OCI-LY1 (cell line): ENCODE data around the gene STAB1.

Experiments used
- H2AFZ ChIP-seq: fragments of 200-600 bp; sonication (generic), shearing (Covaris generic); 2 replicates; pipeline ENCODE4 v1.6.0; 2014; ENCODE audit warnings: antibody characterized with exemption, mild to moderate bottlenecking, low read length
- H3F3A ChIP-seq: fragments of 200-600 bp; sonication (generic), shearing (Covaris generic); 2 replicates; pipeline ENCODE4 v1.6.0; 2014; ENCODE audit warnings: mild to moderate bottlenecking, antibody characterized with exemption, low read length, moderate library complexity; ENCODE audit not compliant: insufficient read depth
- H3K27ac ChIP-seq: fragments of 200-600 bp; sonication (generic); 2 replicates; pipeline ENCODE4 v1.5.1; 2014; ENCODE audit warnings: low read length, mixed run types, mild to moderate bottlenecking, low read depth; ENCODE audit not compliant: poor library complexity, severe bottlenecking
- H3K27me3 ChIP-seq: fragments of 200-600 bp; sonication (generic); 2 replicates; pipeline ENCODE4 v1.6.0; 2014; ENCODE audit warnings: antibody characterized with exemption, mild to moderate bottlenecking, low read length, moderate library complexity; ENCODE audit not compliant: insufficient read depth
- H3K36me3 ChIP-seq: fragments of 200-600 bp; sonication (generic); 2 replicates; pipeline ENCODE4 v1.6.1; 2014; ENCODE audit warnings: mild to moderate bottlenecking, antibody characterized with exemption, low read length, moderate library complexity, mixed read lengths; ENCODE audit not compliant: insufficient read depth
- H3K4me1 ChIP-seq: fragments of 200-600 bp; sonication (generic); 2 replicates; pipeline ENCODE4 v1.5.1; 2014; ENCODE audit warnings: mild to moderate bottlenecking, low read length, moderate library complexity; ENCODE audit not compliant: insufficient read depth, severe bottlenecking
- H3K4me2 ChIP-seq: fragments of 200-600 bp; sonication (generic), shearing (Covaris generic); 2 replicates; pipeline ENCODE4 v1.6.1; 2014; ENCODE audit warnings: low read length
- H3K4me3 ChIP-seq: fragments of 200-600 bp; sonication (generic); 2 replicates; pipeline ENCODE4 v1.5.1; 2014; ENCODE audit warnings: low read length, low read depth, mild to moderate bottlenecking, mixed read lengths; ENCODE audit not compliant: poor library complexity, severe bottlenecking
- H3K79me2 ChIP-seq: fragments of 200-600 bp; shearing (Covaris generic); 2 replicates; pipeline ENCODE4 v1.6.1; 2016; ENCODE audit warnings: mixed run types, low read length, mixed read lengths; ENCODE audit not compliant: insufficient read depth
- H3K9ac ChIP-seq: fragments of 200-600 bp; sonication (generic), shearing (Covaris generic); 2 replicates; pipeline ENCODE4 v1.6.1; 2014; ENCODE audit warnings: mild to moderate bottlenecking, low read length, mixed read lengths
- H3K9me2 ChIP-seq: fragments of 200-600 bp; sonication (generic), shearing (Covaris generic); 2 replicates; pipeline ENCODE4 v1.6.1; 2014; ENCODE audit warnings: low read depth, mild to moderate bottlenecking, low read length, mixed read lengths
- H3K9me3 ChIP-seq: fragments of 200-600 bp; shearing (Covaris generic); 2 replicates; pipeline ENCODE4 v1.6.1; 2014; ENCODE audit warnings: low read length, mixed read lengths
- H4K20me1 ChIP-seq: fragments of 200-600 bp; sonication (generic), shearing (Covaris generic); 2 replicates; pipeline ENCODE4 v1.6.0; 2016; ENCODE audit warnings: mild to moderate bottlenecking, low read length; ENCODE audit not compliant: insufficient read depth
- EZH2 ChIP-seq: fragments of 200-600 bp; sonication (generic), shearing (Covaris generic); IDR thresholded peaks from 2 replicates; pipeline ENCODE4 v1.8.0; 2017; ENCODE audit warnings: borderline replicate concordance, mixed run types, mild to moderate bottlenecking, antibody characterized with exemption, low read length, moderate library complexity, mixed read lengths
- TF ChIP-seq, protein P1 (sequence below): fragments of 200-600 bp; sonication (generic), shearing (Covaris generic); IDR thresholded peaks from 2 replicates; pipeline ENCODE4 v1.5.1; 2017; ENCODE audit warnings: mild to moderate bottlenecking, antibody characterized with exemption, low read length, moderate library complexity, mixed read lengths

Gene STAB1

DNA sequence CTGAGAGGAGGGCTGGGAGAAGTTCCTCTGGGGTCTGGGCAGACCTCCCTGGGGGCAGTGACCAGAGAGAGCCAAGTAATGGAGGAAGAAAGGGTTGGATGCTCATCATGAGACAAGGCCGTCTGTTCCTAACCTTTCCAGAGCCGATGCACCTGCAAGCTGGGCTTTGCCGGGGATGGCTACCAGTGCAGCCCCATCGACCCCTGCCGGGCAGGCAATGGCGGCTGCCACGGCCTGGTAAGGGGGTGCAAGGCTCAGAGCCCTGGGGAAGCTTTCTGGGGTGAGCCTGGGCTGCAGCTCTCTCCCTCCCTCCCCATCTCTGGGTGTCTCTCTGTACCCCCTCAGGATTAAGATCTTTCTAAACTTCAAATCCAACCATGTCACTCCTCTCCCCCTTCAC lies 16.4 kb downstream of the STAB1 start:
- TF ChIP-seq, protein P1, sequence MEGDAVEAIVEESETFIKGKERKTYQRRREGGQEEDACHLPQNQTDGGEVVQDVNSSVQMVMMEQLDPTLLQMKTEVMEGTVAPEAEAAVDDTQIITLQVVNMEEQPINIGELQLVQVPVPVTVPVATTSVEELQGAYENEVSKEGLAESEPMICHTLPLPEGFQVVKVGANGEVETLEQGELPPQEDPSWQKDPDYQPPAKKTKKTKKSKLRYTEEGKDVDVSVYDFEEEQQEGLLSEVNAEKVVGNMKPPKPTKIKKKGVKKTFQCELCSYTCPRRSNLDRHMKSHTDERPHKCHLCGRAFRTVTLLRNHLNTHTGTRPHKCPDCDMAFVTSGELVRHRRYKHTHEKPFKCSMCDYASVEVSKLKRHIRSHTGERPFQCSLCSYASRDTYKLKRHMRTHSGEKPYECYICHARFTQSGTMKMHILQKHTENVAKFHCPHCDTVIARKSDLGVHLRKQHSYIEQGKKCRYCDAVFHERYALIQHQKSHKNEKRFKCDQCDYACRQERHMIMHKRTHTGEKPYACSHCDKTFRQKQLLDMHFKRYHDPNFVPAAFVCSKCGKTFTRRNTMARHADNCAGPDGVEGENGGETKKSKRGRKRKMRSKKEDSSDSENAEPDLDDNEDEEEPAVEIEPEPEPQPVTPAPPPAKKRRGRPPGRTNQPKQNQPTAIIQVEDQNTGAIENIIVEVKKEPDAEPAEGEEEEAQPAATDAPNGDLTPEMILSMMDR = no peak
- TF ChIP-seq EZH2 = no peak
- peaks cover 15% of the 10 kb centered on the region for H3K27me3 ChIP-seq

DNA sequence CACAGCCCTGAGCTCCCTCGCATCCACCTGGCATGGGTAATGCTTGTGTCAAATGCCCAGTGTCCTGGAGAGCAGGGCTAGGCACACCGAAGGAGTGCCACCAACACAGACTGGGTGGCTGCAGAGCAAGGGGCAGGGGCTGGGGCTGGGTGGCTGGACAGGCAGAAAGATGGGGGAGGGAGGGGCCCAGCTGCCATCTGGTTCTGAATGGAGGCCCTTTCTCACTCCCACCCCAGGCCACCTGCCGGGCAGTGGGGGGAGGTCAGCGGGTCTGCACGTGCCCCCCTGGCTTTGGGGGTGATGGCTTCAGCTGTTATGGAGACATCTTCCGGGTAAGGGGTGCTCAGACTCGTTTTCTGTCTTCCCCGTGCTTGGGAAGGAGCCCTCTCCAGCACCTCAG lies 17.0 kb downstream of the STAB1 start:
- TF ChIP-seq EZH2 = no peak
- no peaks in the 10 kb centered on the region for H3K9me3 ChIP-seq

More for the DNA sequence above, 16.4 kb downstream of the STAB1 start:
- Histone ChIP-seq H3K9ac (no peak overlapping the region), H3K27ac (no peak overlapping the region), H3K79me2 (no peaks in the 10 kb centered on the region), H4K20me1 (no peaks in the 10 kb centered on the region), H3K36me3 (no peaks in the 10 kb centered on the region), H3K9me3 (no peaks in the 10 kb centered on the region), H3K4me2 (no peak overlapping the region), H3F3A (no peaks in the 10 kb centered on the region), H2AFZ (no peak overlapping the region), H3K9me2 (no peaks in the 10 kb centered on the region), H3K4me3 (no peak overlapping the region), H3K4me1 (no peaks in the 10 kb centered on the region)

DNA sequence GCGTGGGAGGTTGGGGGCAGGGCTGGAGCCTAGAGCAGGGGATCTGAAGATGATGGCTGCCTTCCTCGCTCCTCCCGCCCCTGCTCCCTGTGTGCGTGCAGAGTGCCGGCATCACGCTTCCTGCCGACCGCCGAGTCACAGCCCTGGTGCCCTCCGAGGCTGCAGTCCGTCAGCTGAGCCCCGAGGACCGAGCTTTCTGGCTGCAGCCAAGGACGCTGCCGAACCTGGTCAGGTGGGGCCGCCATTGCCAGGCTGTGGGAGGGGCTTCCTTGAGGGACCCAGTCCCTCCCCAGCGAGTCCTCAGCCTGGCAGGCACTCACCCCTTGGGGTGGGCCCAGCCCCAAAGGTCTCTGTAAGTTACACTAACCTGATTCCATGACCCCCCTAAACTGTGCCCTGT lies 17.6 kb downstream of the STAB1 start:
- H3K9ac ChIP-seq = no peak overlapping the region
- no peak overlapping the region for H3K4me3 ChIP-seq
- peaks cover 15% of the 10 kb centered on the region for H3K27me3 ChIP-seq
- no peak overlapping the region for H2AFZ ChIP-seq
- no peak overlapping the region for H3K27ac ChIP-seq
- no peaks in the 10 kb centered on the region for H3K36me3 ChIP-seq
- no peaks in the 10 kb centered on the region for H3K9me2 ChIP-seq
- H3K9me3 ChIP-seq = no peaks in the 10 kb centered on the region
- no peaks in the 10 kb centered on the region for H4K20me1 ChIP-seq
- no peaks in the 10 kb centered on the region for H3K79me2 ChIP-seq
- no peak for TF ChIP-seq EZH2
- TF ChIP-seq, protein P1 = no peak
- H3K4me1 ChIP-seq = no peaks in the 10 kb centered on the region
- peak overlapping the region; percentile 32; the same call in 1 of the 2 replicates for H3K4me2 ChIP-seq
- no peaks in the 10 kb centered on the region for H3F3A ChIP-seq

More for the DNA sequence above, 17.0 kb downstream of the STAB1 start:
- no peak overlapping the region for H3K9ac ChIP-seq
- H3K4me1 ChIP-seq = no peaks in the 10 kb centered on the region
- H3K27me3 ChIP-seq = peaks cover 15% of the 10 kb centered on the region
- no peak overlapping the region for H3K4me3 ChIP-seq
- no peak overlapping the region for H3K27ac ChIP-seq
- H3K79me2 ChIP-seq = no peaks in the 10 kb centered on the region
- no peaks in the 10 kb centered on the region for H3K9me2 ChIP-seq
- H3K4me2 ChIP-seq = no peak overlapping the region
- no peaks in the 10 kb centered on the region for H3K36me3 ChIP-seq
- no peaks in the 10 kb centered on the region for H3F3A ChIP-seq
- H2AFZ ChIP-seq = no peak overlapping the region
- H4K20me1 ChIP-seq = no peaks in the 10 kb centered on the region

DNA sequence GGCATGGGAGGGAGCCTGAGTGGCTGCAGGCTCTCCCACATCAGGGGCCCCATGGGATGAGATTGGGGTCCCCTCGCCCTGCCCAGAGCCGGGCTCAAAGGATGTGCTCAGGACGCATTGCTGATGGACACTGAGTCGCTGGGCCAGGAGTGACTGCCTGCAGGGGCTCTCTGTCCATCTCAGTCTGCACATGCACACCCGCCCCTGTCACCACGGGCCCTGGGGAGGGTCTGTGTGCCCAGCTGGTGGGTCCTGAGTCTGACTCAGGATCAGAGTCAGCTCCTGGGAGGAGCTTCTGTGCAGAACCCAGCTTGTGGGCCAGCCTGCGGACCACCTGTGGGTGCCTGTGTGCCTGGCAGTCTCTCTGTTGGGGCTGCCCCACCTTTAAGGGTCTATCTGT lies 18.1 kb downstream of the STAB1 start:
- Histone ChIP-seq H3K79me2 (no peaks in the 10 kb centered on the region), H3K9me2 (no peaks in the 10 kb centered on the region), H3K4me1 (no peaks in the 10 kb centered on the region), H3K27ac (no peak overlapping the region), H3K27me3 (peaks cover 11% of the 10 kb centered on the region), H3K9me3 (no peaks in the 10 kb centered on the region), H3K4me2 (no peak overlapping the region), H3K9ac (no peak overlapping the region), H2AFZ (no peak overlapping the region), H4K20me1 (no peaks in the 10 kb centered on the region), H3K4me3 (no peak overlapping the region), H3F3A (no peaks in the 10 kb centered on the region), H3K36me3 (no peaks in the 10 kb centered on the region)
- TF ChIP-seq EZH2 = no peak
- TF ChIP-seq, protein P1 = no peak
